Endothelial cell of umbilical vein (primary cell): ENCODE data around the gene ZNRF1.

ENCODE experiments used
- EZH2 ChIP-seq: IDR thresholded peaks from 2 replicates; pipeline ENCODE4 v1.6.1; 2012; ENCODE audit warnings: borderline replicate concordance, low read depth, mild to moderate bottlenecking, moderate library complexity, low read length, inconsistent platforms; ENCODE audit not compliant: severe bottlenecking
- POLR2AphosphoS5 ChIP-seq: IDR thresholded peaks from 2 replicates; pipeline ENCODE4 v1.6.1; 2012; ENCODE audit warnings: low read depth, mild to moderate bottlenecking, control low read depth, low read length, moderate library complexity; ENCODE audit not compliant: insufficient read depth

DNA sequence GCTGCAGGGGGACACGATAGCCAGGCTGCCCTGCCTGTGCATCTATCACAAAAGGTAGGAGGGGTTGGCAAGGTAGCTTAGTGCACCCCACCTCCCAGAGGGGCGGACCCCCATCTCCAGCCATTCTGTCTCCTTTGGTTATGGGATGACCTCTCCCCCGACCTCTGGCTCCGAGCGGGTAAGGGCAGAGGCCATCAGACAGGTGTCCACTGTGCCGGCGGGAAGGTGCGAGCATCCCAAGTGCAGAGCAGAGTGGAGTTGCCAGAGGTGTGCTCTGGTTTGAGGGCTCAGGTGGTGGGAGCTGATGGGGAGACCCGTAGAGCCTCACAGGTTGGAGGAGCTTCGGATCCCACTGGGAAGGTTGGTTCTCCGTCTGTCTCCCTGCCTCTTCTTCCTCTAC, 106.0 kb downstream of the ZNRF1 start:
- no peak for TF ChIP-seq EZH2
- no peak for TF ChIP-seq POLR2AphosphoS5
